Measurements from ENCODE around the gene IL1R1.

- TF ChIP-seq YY1 (IDR thresholded peaks at IDR 0.05; ENCODE audit: insufficient read depth, insufficient read length) (no peak), ZNF274 (IDR thresholded peaks at IDR 0.05; ENCODE audit: low read depth, low read length) (no peak), SUZ12 (IDR thresholded peaks at IDR 0.05; ENCODE audit: extremely low read depth, insufficient read depth, insufficient read length) (no peak)
Observed at GRCh38 chr2:102209474-102209873, 66.9 kb downstream of the IL1R1 start.
